Measurements from ENCODE around the gene HHAT.

The HHAT gene

DNA sequence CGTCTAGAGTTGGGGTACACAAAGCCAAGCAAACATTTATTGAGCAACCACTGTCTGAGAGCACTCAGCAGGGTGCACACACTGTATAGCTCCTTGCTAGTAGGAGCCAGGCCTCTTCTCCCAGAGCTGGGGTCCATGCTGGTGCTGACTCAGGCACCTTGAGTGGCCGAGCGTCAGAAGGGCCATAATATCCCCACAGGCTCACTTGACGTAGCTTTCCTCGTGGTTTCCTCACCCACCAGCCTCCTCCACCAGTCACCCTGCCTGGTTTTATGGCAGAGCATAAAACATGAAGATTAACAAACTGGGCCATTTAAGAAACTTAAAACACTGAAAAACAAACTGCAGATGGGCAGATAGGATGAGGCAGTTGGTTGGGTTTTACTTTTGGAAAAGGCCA, 361.5 kb downstream of the HHAT start:
- TF ChIP-seq, protein P1, sequence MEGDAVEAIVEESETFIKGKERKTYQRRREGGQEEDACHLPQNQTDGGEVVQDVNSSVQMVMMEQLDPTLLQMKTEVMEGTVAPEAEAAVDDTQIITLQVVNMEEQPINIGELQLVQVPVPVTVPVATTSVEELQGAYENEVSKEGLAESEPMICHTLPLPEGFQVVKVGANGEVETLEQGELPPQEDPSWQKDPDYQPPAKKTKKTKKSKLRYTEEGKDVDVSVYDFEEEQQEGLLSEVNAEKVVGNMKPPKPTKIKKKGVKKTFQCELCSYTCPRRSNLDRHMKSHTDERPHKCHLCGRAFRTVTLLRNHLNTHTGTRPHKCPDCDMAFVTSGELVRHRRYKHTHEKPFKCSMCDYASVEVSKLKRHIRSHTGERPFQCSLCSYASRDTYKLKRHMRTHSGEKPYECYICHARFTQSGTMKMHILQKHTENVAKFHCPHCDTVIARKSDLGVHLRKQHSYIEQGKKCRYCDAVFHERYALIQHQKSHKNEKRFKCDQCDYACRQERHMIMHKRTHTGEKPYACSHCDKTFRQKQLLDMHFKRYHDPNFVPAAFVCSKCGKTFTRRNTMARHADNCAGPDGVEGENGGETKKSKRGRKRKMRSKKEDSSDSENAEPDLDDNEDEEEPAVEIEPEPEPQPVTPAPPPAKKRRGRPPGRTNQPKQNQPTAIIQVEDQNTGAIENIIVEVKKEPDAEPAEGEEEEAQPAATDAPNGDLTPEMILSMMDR (IDR thresholded peaks at IDR 0.05; ENCODE audit: insufficient read depth, low read depth, low read length, missing control alignments): no peak
- H3K4me3 ChIP-seq (ENCODE audit: low read depth, low read length): no peak overlapping the region
- DNase-seq (ENCODE audit: low read depth): no peak

DNA sequence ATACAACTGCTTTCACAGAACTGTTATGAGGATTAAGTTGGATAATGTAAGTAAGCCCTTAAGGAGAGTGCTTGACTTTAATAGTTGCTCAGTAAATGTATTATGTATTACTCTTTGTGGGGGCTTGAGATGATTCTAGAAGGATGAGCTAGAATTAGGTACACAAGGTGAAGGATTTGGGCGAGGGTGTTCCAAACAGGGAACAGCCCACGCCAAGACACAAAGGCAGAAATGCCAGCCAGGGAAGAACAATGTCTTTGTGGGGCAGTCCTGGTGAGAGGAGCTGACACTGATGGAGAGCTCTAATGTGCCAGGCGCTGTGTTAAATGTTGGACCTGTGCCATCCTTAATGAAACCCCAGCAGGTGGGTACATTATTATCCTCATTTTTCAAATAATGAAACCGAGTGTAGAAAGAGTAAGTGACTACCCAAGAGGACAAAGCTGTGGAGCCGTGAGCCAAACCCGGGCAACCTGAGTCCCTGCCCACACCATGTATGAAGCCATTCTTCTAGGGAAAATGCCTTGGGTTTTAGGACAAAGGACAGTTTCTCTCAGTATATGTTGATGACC, 362.4 kb downstream of the HHAT start:
- no peak overlapping the region for H3K4me3 ChIP-seq (ENCODE audit: low read depth, low read length)
- no peak for DNase-seq (ENCODE audit: low read depth)
- TF ChIP-seq, protein P1 (IDR thresholded peaks at IDR 0.05; ENCODE audit: insufficient read depth, low read depth, low read length, missing control alignments): no peak

DNA sequence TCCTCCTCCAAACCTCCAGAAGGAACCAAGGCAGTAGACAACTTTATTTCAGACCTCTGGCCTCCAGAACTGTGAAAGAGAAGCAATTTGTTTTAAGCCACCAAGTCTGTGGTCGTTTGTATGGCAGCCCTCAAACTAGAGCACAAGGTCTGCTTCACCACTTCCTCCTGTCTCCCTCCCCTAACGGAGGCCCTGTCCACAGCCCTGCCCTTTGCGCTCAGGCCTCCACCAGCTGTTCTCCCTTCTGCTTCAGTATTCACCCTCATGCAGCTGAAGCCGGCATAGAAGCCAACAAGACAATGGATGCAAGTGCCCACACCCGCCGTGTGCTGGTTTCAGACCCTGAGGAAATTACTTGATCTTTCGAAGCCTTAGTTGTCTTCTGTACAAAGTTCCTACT, 364.1 kb downstream of the HHAT start:
- no peak overlapping the region for H3K4me3 ChIP-seq (ENCODE audit: low read depth, low read length)
- DNase-seq (ENCODE audit: low read depth): peak; percentile 61
- TF ChIP-seq, protein P1 (IDR thresholded peaks at IDR 0.05; ENCODE audit: insufficient read depth, low read depth, low read length, missing control alignments): no peak

DNA sequence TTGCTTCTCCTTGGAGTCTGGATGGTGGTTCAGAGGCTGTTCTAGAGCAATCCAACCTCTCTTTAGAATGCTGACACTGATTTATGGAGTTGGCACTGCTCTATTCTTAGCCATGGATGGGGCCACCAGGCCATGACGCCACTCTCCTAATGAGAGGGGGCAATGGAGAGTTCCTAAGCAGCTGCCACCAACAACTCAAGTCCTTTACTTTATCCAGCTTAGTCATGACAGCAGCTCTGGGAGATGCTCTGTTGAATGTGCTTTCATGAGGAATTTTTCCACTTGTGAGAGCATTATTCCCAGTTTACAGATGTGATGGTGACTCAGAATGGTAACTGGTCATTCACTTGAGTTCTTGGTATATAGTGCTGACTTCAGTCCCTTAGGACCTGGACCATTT, 366.3 kb downstream of the HHAT start:
- TF ChIP-seq, protein P1 (IDR thresholded peaks at IDR 0.05; ENCODE audit: insufficient read depth, low read depth, low read length, missing control alignments): no peak
- no peak for DNase-seq (ENCODE audit: low read depth)

DNA sequence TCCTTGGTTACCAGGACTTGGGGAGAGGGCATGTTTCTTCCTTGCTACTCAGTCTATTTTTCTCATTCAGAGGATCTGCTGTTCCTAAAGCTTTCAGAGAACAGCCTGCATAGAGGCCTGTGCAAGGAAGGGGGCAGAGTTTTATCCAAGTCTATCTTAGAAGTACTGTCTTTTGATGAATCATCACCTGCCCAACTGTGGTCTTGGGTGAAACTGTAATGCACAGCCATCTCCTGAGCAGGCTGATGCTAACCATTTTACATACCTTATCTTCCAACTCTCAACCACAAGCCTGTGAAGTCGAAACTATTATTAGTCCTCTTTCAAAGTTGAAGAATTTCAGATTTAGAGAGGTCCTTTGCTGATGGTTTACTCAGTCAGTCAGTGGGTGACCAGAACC, 368.0 kb downstream of the HHAT start:
- peak; percentile 87 for DNase-seq (ENCODE audit: low read depth)
- no peak overlapping the region for H3K4me3 ChIP-seq (ENCODE audit: low read depth, low read length)
- TF ChIP-seq, protein P1 (IDR thresholded peaks at IDR 0.05; ENCODE audit: insufficient read depth, low read depth, low read length, missing control alignments): no peak

More for the DNA sequence above, 366.3 kb downstream of the HHAT start:
- no peak overlapping the region for H3K4me3 ChIP-seq (ENCODE audit: low read depth, low read length)

DNA sequence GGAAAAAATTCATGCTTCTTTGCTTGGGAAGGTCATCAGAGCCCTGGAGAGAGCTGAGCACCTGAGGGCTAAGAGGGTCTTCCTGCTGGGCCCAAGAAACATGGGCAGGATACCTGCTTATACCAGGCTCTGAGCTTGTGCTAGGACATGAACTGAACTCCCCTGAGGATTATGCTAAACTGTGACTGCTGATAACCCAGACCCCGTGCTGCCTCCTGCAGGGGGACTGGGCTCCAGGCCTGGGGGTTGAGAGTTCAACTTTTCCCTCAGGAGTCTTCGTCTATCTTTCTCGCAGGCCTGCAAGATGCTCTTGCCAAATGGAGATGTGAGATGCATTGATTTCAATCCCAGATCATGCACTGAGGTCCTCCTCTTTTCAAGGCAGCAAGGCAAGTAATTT, 368.5 kb downstream of the HHAT start:
- H3K4me3 ChIP-seq (ENCODE audit: low read depth, low read length): no peak overlapping the region
- DNase-seq (ENCODE audit: low read depth): no peak
- TF ChIP-seq, protein P1 (IDR thresholded peaks at IDR 0.05; ENCODE audit: insufficient read depth, low read depth, low read length, missing control alignments): no peak

DNA sequence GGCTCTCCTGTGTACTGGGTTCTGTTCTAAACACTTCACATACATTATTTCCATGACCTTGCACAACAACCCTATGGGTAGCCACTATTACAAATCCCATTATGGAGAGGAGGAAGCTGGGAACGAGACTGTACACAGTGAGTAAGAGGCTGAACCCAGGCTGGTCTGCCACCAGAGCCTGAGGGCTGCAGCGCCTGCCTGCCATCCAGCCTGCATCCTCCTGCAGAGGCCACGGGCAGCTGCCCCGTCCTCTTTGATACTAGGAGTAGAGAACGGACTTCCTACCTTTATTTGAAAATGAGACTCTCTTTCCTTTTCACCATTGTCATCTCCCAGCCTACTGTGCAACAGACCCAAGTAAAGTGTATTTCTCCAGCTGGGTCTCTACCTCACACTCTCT, 370.0 kb downstream of the HHAT start:
- TF ChIP-seq, protein P1 (IDR thresholded peaks at IDR 0.05; ENCODE audit: insufficient read depth, low read depth, low read length, missing control alignments): no peak
- no peak for DNase-seq (ENCODE audit: low read depth)
- no peak overlapping the region for H3K4me3 ChIP-seq (ENCODE audit: low read depth, low read length)

All from GM12865 (cell line).